HG02981 (cell line): ENCODE measurements around the gene UGT2B28.
"Not testable (repeated sequence)": the region's sequence is repeated elsewhere in the genome, so short reads cannot be mapped to it uniquely, and the experiment has no call there.

Experiments used
- ATAC-seq: cut with Tn5 transposase; IDR thresholded peaks from one replicate; pipeline ENCODE4 v1.9.1; 2021; ENCODE audit warnings: mild to moderate bottlenecking, moderate library complexity; ENCODE audit not compliant: unreplicated experiment

The UGT2B28 gene

GRCh38 chr4:69280081-69280480 is at the start of gene UGT2B28:
Gene UGT2B28, plus strand, starts transcription at chr4:69280475. Its CDS starts 26 bp downstream, at chr4:69280501.
- not testable (repeated sequence) for ATAC-seq

DNA sequence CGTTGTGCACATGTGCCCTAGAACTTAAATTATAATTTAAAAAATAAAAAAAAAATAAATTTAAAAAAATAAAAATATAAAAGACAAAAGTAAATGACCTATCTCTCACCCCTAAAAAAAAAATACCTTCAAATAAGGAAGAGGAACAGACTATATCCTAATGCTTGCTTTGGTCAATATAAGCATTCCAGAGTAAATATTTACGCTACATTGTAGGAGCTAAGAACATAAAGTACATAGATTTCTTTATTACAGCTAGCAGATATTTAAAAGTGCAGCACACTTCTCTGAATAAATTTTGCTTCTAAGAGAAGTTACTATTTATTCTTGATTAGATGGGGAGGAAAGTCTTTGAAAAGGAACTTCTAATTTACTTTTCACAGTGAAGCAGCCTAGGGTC is 41.2 kb upstream of the UGT2B28 start:
- no peak for ATAC-seq

GRCh38 chr4:69239557-69240168 is 40.6 kb upstream of the UGT2B28 start:
- no peak for ATAC-seq

GRCh38 chr4:69240787-69241186 is 39.5 kb upstream of the UGT2B28 start:
- not testable (repeated sequence) for ATAC-seq

GRCh38 chr4:69241746-69242145 is 38.5 kb upstream of the UGT2B28 start:
- ATAC-seq: not testable (repeated sequence)

- ATAC-seq: not testable (repeated sequence)
Observed at GRCh38 chr4:69242562-69243240, 37.6 kb upstream of the UGT2B28 start.

GRCh38 chr4:69250884-69251283 is 29.4 kb upstream of the UGT2B28 start:
- not testable (repeated sequence) for ATAC-seq

GRCh38 chr4:69253147-69253772 is 27.0 kb upstream of the UGT2B28 start:
- not testable (repeated sequence) for ATAC-seq

DNA sequence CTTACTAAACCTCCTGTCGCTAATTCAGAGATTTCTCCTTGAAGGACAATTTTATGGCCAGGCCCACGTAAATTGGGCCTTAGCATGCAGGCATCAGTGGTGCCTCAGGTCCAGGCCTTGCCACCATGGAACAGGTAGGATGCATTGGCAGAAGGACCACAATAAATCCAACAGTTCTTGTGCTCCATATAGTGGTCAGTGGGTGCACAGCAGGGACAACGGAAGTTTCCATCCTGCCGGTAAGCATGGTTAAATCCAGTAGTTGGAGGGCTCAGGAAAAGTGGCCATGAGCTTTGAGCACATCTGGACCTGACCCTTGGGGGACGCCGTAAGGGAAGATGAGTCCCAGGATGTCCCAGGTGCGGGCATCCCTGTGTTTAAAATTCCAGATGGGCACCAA is 11.7 kb upstream of the UGT2B28 start:
- not testable (repeated sequence) for ATAC-seq

DNA sequence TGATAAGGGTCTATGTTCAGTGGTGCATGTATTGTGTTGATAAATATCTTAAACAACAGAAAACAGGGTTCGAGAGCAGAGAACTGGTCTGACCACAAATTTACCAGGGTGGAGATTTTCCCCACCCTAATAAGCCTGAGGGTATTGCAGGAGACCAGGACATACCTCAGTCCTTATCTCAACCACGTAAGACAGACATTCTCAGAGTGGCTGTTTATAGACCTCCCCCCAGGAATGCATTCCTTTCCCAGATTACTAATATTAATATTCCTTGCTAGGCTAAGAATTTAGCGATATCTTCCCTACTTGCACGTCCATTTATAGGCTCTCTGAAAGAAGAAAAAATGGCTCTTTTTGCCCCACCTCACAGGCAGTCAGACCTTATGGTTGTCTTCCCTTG is 16.1 kb downstream of the UGT2B28 start:
- not testable (repeated sequence) for ATAC-seq

DNA sequence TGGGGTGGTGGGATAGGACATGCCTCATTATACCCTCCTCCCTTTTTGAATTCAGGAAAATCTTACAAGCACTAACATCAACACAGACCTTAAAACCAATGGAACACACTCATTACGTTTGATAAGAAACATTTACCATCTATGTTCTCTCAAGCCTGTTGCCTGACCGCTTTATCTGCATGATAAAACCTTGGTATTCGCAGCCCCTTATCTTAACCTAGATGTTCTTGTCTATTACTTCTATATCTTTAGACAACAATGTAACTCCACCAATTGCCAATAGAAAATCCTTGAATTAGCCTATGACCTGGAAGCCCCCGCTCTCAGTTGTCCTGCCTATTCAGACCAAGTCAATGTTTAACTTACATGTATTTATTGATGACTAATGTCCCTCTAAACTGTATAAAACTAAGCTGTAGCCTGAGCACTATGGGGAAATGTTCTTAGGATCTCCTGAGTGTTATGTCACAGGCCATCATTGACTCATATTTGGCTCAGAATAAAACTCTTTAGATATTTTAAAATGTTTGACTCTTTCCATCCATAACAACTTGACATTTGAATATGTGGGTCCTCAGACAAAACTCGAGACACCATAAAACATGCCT is 28.3 kb downstream of the UGT2B28 start:
- not testable (repeated sequence) for ATAC-seq

DNA sequence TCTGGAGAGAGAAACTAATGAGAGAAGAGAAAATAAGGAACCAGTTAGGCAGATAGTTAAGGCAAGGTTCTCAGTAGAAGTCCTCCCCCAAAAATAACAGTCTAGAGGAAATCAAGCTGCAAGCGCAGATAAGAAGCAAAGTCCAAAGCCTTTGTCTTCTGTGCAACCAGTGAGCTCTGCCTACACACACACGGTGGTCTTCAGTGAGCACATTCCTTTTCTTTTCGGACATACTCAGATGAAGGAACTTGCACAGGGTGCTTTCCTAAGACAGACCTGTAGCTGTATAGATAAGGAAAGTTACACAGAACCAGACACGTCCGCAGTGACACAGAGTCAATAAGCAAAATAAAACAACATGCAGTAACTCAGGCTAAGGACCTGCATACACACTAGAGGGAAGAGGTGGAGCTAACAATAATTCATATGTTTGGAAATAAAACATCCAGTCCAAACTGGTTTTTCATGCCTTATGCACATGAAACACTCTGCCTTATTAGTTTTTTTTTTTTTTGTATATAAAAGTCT is 29.3 kb downstream of the UGT2B28 start:
- not testable (repeated sequence) for ATAC-seq

DNA sequence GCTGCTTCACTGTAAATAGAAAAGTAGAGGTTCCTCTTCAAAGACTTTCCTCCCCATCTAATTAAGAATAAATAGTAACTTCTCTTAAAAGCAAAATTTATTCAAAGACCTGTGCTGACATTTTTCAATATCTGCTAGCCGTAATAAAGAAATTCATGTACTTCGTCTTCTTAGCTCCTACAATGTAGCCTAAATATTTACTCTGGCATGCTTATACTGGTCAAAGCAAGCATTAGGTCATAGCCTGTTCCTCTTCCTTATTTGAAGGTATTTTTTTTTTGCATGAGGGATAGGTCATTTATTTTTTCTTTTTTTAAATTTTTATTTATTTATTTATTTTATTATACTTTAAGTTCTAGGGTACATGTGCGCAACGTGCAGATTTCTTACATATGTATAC is 30.0 kb downstream of the UGT2B28 start:
- ATAC-seq: not testable (repeated sequence)

- peak; percentile 63 for ATAC-seq
Observed at GRCh38 chr4:69317669-69318298, 37.5 kb downstream of the UGT2B28 start.

- ATAC-seq: no peak
Observed at GRCh38 chr4:69321153-69321729, 41.0 kb downstream of the UGT2B28 start.

- no peak for ATAC-seq
Observed at GRCh38 chr4:69322055-69322454, 41.8 kb downstream of the UGT2B28 start.

- no peak for ATAC-seq
Observed at GRCh38 chr4:69323284-69323683, 43.0 kb downstream of the UGT2B28 start.

DNA sequence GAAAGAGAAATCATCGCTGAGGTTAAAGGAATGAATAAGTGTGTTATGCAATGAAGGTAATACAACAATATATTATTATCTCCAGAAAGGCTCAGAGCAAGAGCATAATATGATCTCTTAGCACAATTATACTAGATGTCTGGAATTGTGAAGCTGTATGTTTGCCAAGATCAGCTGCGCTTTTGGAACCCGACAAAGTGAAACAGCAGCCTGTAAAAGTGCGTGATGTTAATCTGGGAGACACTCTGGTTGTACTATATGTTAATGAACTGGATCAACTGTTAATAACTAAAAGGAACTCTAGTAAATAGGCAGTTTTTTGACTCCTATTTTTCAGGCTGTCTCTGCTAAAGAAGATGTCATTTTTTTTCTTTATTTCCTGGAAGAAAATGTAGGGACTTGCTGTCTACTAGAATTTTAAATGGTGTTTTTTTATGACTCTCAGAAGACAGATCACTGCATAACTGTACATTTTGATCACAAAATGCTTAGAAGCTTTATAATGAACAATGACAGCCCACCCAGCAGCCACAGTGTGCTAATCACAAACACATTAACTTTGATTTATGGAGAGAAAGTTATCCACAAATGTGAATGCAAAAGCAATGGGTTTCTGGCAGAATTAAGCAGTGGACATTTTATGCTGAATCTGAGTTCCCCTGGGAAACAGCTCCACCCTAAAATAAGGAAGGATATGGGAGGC is 50.2 kb downstream of the UGT2B28 start:
- ATAC-seq: no peak

DNA sequence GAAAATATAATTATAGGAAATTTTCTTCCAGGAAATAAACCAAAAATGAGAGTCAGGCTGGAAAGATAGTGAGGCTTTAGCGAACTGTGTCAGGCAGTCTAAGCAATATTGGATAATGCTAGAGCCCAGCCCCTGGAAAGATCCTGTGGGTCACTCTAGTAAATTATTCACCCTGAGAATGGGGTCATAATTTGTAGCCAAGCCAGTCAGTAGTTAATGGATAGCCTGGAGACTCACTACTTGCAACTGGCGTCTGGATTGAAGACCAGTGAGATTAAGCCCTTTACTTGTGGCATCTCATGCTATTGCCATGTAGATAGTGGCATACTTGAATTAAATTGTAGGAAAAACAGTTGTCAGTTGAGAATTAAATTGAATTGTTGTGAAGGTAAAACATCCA is 51.0 kb downstream of the UGT2B28 start:
- ATAC-seq: not testable (repeated sequence)

- not testable (repeated sequence) for ATAC-seq
Observed at GRCh38 chr4:69335485-69335884, 55.2 kb downstream of the UGT2B28 start.
